Omental fat pad (tissue), 4 donors: ENCODE results near the gene PRAF2. TPM values are rescaled to one million over a fixed set of nuclear protein-coding genes. Genes with fewer than 3 reads are reported as not detected.

Experiments used
- ATAC-seq: fragments of 150-250 bp; one replicate; pipeline ENCODE4 v1.9.1; 2016; ENCODE audit warnings: mild to moderate bottlenecking, moderate library complexity; ENCODE audit not compliant: low FRiP score
- DNase-seq: peaks from one replicate; pipeline ENCODE4 v3.0.0-alpha.2; 2019; ENCODE audit warnings: low spot score
- total RNA-seq, 4 donors: library from RNA; depleted of rRNA; stranded (reverse); fragments of >200 nt; gene quantifications; one replicate each; pipeline ENCODE4 v1.1.0, GENCODE V29; 2016
- TF ChIP-seq, protein P1 (sequence below), 3 donors: fragments of 450-650 bp; IDR thresholded peaks; one replicate each; pipeline ENCODE4 v1.5.1; 2016 to 2017; ENCODE audit warnings: antibody characterized with exemption in 3 of 3, mild to moderate bottlenecking in 3 of 3, moderate library complexity in 2 of 3

Gene PRAF2
- total RNA-seq, 4 donors from 2014 or later, result 7.8 to 17.3 (median 12.3) TPM

DNA sequence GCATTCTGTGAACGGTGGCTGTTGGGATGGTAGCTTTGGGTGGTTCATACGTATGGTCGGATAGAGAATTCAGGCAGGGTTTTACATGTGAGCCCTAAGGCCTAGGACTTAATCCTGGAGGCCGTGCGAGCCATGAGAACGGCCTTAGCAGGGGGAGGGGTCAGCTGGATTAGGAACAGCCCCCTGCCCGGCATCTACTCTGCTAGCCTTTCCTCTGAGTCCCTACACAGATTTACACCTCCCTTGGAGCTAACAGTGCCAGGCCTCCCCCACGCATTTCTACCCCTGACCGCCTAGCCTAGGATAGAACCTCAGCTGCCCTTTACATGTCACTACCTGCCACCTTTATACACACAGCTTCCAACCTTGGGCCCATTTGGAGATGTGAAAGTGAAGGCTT lies 7.1 kb downstream of the PRAF2 start:
- DNase-seq (no peak), ATAC-seq (no peak)
- TF ChIP-seq, protein P1, sequence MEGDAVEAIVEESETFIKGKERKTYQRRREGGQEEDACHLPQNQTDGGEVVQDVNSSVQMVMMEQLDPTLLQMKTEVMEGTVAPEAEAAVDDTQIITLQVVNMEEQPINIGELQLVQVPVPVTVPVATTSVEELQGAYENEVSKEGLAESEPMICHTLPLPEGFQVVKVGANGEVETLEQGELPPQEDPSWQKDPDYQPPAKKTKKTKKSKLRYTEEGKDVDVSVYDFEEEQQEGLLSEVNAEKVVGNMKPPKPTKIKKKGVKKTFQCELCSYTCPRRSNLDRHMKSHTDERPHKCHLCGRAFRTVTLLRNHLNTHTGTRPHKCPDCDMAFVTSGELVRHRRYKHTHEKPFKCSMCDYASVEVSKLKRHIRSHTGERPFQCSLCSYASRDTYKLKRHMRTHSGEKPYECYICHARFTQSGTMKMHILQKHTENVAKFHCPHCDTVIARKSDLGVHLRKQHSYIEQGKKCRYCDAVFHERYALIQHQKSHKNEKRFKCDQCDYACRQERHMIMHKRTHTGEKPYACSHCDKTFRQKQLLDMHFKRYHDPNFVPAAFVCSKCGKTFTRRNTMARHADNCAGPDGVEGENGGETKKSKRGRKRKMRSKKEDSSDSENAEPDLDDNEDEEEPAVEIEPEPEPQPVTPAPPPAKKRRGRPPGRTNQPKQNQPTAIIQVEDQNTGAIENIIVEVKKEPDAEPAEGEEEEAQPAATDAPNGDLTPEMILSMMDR (IDR thresholded peaks at IDR 0.05), result no peak

DNA sequence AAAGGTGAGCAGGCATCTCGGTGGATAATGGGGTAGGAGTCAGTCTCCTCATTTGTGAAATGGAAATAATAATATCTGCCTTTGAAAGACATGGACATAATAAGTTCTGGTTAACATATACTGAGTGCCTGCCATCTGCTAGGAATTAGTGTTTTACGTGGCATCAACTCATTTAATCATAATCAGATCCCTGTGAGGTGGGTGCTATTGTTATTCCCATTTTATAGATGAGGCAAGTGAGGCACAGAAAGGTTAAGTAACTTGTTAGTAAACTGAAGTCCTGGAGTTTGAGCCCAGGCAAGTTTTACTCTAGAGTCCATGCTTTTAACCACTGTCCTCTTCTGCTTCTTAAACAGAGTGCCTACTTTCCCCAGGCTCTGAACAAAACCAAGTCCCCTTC lies 7.5 kb downstream of the PRAF2 start:
- ATAC-seq, result no peak
- no peak for DNase-seq
- TF ChIP-seq, protein P1 (IDR thresholded peaks at IDR 0.05), result no peak

GRCh38 chrX:49064735-49065134 lies 9.1 kb downstream of the PRAF2 start:
- ATAC-seq (no peak), DNase-seq (no peak)
- TF ChIP-seq, protein P1 (IDR thresholded peaks at IDR 0.05), result no peak

- DNase-seq (no peak), ATAC-seq (no peak)
- TF ChIP-seq, protein P1 (IDR thresholded peaks at IDR 0.05), result no peak
Measured at GRCh38 chrX:49064303-49064702, 9.5 kb downstream of the PRAF2 start.

DNA sequence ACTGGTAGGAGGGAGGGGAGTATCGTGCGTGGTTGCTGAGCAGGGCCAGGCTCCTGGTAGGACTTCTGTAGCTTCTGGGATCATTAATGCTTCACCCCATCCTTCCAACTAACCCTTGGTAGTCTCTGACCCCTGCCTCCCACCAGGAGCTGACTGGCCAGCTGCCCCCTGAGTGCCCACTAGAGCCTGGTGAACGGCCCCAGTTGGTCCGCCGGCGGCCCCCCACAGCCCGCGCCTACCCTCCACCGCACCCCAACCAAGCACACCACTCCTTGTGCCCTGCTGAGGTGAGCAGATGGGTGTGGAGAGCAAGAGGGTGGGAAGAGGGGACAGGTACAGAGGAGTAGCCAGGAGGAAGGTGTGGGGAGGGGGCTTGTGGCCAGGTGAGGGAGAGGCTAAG lies 10.1 kb downstream of the PRAF2 start:
- ATAC-seq (no peak), DNase-seq (no peak)
- TF ChIP-seq, protein P1 (IDR thresholded peaks at IDR 0.05), result no peak

DNA sequence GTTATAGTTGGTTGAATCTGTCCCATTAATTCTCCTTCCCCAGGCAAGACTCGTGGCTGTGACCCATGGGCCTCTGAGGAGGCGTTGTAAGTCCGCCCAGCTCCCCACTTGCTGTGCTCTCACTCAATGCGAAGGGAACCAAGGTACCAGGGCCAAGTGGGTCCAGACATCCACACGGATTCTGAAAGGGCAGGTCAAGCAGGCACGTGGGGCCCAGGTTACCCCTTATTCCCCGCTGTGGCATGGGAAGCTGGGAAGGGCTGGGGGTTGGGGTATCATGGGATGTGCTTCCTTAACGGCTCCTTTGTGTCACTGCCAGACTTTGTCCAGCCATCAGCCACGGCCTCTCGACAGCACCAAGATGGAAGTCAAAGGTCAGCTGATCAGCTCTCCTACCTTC lies 11.9 kb downstream of the PRAF2 start:
- no peak for DNase-seq
- ATAC-seq, result no peak
- TF ChIP-seq, protein P1 (IDR thresholded peaks at IDR 0.05), result no peak

DNA sequence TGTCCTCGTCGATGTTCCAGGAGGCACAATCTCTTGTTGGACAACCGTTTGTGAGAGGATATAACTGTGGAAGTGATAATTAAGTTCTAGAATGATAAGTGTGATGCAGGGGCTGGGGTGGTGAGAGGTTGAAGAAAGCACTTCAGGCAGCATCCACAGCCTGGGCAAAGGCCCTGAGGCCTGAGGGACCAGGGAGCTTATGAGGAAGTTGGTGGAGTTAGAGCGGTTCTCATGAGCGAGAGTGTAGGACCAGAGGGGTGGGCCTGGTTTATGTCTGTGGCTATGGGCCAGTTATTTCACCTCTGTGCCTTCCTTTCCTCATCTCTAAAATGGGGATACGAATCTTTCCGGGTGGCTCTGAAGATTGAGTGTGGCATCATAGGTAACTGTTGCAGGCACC lies 12.3 kb downstream of the PRAF2 start:
- TF ChIP-seq, protein P1 (IDR thresholded peaks at IDR 0.05), result no peak
- ATAC-seq, result no peak
- no peak for DNase-seq
